Nephron (organoid): ENCODE results near the gene PIK3C2A.
"Not testable (repeated sequence)": the region's sequence is repeated elsewhere in the genome, so short reads cannot be mapped to it uniquely, and the experiment has no call there.

Experiments used
- H3K27ac Mint-ChIP-seq, 3 experiments: 2 replicates each; pipeline ENCODE4 v1.8.0; 2020; ENCODE audit warnings: mixed read lengths in 3 of 3, mild to moderate bottlenecking in 2 of 3, moderate library complexity in 1 of 3
- H3K27me3 Mint-ChIP-seq: 2 replicates; pipeline ENCODE4 v1.8.0; 2021; ENCODE audit warnings: low read depth, mild to moderate bottlenecking, moderate library complexity, mixed read lengths
- H3K36me3 Mint-ChIP-seq: 2 replicates; pipeline ENCODE4 v1.8.0; 2020; ENCODE audit warnings: low read depth, mixed read lengths
- H3K4me1 Mint-ChIP-seq: 2 replicates; pipeline ENCODE4 v1.8.0; 2020; ENCODE audit warnings: mixed read lengths
- H3K4me3 Mint-ChIP-seq, 3 experiments: 2 replicates each; pipeline ENCODE4 v1.8.0; 2020; ENCODE audit warnings: mild to moderate bottlenecking in 3 of 3, mixed read lengths in 3 of 3, moderate library complexity in 2 of 3
- H3K9me3 Mint-ChIP-seq: 2 replicates; pipeline ENCODE4 v1.8.0; 2020; ENCODE audit warnings: mixed read lengths
- TF ChIP-seq, protein P1 (sequence below), 3 experiments: fragments of 200-600 bp; sonication (generic); IDR thresholded peaks; one replicate each; pipeline ENCODE4 v1.5.0; 2021; ENCODE audit warnings: antibody characterized with exemption in 3 of 3; ENCODE audit not compliant: unreplicated experiment in 3 of 3

Gene PIK3C2A

DNA sequence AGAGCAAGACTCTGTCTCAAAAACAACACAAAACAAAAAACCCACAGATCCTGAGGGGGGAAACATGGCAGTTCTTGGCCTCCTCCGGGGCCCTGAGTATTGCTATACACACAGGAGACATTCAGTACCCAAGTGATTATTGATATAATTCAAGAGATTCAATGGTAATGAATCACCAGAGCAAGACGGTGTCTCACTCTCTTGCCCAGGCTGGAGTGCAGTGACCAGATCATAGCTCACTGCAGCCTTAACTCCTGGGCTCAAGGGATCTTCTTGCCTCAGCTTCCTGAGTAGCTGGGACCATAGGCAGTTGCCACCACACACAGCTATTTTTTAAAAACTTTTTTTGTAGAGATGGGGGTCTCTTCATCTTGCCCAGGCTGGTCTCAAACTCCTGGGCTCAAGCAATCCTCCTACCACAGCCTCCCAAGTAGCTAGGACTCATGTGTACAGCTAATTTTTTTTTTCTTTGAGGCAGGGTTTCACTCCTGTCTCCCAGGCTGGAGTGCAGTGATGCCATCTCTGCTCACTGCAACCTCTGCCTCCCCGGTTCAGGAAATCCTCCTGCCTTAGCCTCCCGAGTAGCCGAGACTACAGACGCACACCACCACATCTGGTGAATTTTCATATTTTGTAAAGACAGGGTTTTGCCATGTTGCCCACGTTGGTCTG, 21.8 kb upstream of the PIK3C2A start:
- TF ChIP-seq, protein P1, sequence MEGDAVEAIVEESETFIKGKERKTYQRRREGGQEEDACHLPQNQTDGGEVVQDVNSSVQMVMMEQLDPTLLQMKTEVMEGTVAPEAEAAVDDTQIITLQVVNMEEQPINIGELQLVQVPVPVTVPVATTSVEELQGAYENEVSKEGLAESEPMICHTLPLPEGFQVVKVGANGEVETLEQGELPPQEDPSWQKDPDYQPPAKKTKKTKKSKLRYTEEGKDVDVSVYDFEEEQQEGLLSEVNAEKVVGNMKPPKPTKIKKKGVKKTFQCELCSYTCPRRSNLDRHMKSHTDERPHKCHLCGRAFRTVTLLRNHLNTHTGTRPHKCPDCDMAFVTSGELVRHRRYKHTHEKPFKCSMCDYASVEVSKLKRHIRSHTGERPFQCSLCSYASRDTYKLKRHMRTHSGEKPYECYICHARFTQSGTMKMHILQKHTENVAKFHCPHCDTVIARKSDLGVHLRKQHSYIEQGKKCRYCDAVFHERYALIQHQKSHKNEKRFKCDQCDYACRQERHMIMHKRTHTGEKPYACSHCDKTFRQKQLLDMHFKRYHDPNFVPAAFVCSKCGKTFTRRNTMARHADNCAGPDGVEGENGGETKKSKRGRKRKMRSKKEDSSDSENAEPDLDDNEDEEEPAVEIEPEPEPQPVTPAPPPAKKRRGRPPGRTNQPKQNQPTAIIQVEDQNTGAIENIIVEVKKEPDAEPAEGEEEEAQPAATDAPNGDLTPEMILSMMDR (IDR thresholded peaks at IDR 0.05; ENCODE audit: unreplicated experiment in 3 of 3) = no peak
- peaks cover 3% of the 10 kb centered on the region for H3K27me3 Mint-ChIP-seq
- H3K36me3 Mint-ChIP-seq = peaks cover 3% of the 10 kb centered on the region
- no peaks in the 10 kb centered on the region for H3K9me3 Mint-ChIP-seq
- H3K27ac Mint-ChIP-seq = peak overlapping the region in 1 of 3 experiments; percentile 7
- no peak overlapping the region for H3K4me3 Mint-ChIP-seq
- H3K4me1 Mint-ChIP-seq = peaks cover 5% of the 10 kb centered on the region

DNA sequence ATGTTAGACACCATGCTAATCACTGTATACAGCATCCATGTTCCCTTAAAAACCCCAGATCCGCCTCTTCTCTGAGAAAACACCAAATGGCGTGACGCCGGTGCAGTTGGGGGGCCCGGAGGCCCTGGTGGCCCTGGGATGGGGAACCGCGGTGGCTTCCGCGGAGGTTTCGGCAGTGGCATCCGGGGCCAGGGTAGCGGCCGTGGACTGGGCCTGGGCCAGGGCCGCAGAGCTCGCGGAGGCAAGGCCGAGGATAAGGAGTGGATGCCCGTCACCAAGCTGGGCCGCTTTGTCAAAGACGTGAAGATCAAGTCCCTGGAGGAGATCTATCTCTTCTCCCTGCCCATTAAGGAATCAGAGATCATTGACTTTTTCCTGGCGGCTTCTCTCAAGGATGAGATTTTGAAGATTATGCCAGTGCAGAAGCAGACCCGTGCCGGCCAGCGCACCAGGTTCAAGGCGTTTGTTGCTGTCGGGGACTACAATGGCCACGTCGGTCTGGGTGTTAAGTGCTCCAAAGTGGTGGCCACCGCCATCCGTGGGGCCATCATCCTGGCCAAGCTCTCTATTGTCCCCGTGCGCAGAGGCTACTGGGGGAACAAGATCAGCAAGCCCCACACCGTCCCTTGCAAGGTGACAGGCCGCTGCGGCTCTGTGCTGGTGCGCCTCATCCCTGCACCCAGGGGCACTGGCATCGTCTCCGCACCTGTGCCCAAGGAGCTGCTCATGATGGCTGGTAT, 20.6 kb upstream of the PIK3C2A start:
- H3K27ac Mint-ChIP-seq = not testable (repeated sequence)

DNA sequence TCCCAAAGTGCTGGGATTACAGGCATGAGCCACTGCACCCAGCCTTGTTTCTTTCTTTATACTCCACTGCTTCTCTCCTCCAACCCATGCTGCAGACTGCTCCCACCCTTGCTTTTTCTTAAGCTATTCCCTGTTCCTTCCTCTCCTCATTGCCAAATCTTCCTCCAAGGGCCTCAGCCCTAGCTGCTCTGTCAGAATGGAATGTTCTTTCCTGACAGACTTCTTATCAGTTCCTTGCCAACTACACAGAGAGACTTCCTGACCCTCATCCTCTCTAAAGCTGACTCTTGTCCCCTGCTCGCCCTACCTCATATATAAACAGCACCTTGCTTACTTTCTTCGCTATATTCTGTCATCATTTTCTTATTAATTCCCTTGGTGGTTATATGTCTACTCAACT, 16.9 kb upstream of the PIK3C2A start:
- Mint-ChIP-seq H3K36me3 (peaks cover 3% of the 10 kb centered on the region), H3K27ac (no peak overlapping the region), H3K9me3 (no peaks in the 10 kb centered on the region), H3K4me3 (no peak overlapping the region), H3K4me1 (no peaks in the 10 kb centered on the region), H3K27me3 (peaks cover 1% of the 10 kb centered on the region)
- TF ChIP-seq, protein P1 (IDR thresholded peaks at IDR 0.05; ENCODE audit: unreplicated experiment in 3 of 3) = no peak

More for the DNA sequence above, 20.6 kb upstream of the PIK3C2A start:
- not testable (repeated sequence) for H3K27me3 Mint-ChIP-seq, H3K4me3 Mint-ChIP-seq, H3K9me3 Mint-ChIP-seq, H3K36me3 Mint-ChIP-seq, H3K4me1 Mint-ChIP-seq

DNA sequence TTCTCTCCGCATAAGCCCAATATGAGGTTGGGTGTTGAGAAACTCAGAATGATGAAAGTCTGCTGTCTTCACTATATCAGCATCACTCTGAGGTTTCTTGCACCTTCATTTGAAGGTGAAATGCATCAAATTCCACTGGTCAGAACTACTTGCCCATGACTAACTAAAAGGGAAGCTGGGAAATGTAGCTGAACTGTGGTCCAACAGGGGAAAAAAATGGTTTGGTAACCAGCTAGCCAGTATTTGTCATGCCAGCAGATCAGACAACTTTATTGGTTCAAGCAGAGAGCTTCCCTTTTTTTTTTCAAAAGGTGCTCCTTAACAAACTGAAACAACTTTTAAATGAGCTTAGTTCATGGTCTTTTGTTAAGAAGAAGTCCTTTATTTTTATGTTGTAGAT, 14.2 kb upstream of the PIK3C2A start:
- H3K4me1 Mint-ChIP-seq = no peaks in the 10 kb centered on the region
- TF ChIP-seq, protein P1 (IDR thresholded peaks at IDR 0.05; ENCODE audit: unreplicated experiment in 3 of 3) = no peak
- H3K4me3 Mint-ChIP-seq = no peak overlapping the region
- no peaks in the 10 kb centered on the region for H3K27me3 Mint-ChIP-seq
- H3K27ac Mint-ChIP-seq = peak overlapping the region in 1 of 3 experiments; percentile 41
- H3K36me3 Mint-ChIP-seq = peaks cover 3% of the 10 kb centered on the region
- no peaks in the 10 kb centered on the region for H3K9me3 Mint-ChIP-seq

DNA sequence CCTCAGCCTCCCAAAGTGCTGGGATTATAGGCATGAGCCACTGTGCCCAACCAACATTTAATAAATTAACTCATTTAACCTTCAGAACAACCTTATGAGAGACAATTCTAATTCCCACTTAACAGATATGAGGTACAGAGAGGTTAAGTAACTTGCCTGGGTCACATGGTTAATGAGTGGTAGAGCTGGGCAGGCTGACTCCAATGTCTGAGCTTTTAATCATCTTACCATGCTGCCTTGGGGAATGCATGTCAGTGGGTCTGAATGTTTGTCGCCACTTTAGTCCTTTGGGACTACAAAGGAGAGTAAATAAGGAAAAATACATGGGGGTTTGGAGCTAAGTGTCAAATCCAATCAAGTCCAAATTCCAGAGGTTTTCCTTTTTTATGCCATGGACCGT, 11.2 kb upstream of the PIK3C2A start:
- TF ChIP-seq, protein P1 (IDR thresholded peaks at IDR 0.05; ENCODE audit: unreplicated experiment in 3 of 3) = no peak
- Mint-ChIP-seq H3K27me3 (no peaks in the 10 kb centered on the region), H3K27ac (peak overlapping the region in 1 of 3 experiments; percentile 82), H3K4me1 (no peaks in the 10 kb centered on the region), H3K9me3 (peaks cover 7% of the 10 kb centered on the region), H3K36me3 (peaks cover 8% of the 10 kb centered on the region), H3K4me3 (no peak overlapping the region)

DNA sequence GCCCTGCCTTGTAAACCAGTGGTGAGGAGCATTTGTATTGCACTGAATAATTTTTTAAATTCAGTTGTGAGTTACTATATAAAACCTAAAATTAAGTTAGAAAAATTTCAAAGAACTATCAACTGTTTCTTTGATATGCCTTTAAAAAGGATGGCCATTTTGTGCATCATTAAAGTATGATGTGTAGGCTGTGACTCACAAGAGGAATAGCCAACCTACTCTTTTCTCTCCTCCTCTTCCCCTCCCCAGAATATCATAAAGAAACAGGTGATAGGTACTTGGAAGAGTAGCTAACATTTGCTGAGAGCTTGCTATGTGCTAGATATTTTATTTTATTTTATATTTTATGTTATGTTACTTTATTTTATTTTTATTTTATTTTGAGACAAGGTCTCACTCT, 10.6 kb upstream of the PIK3C2A start:
- Mint-ChIP-seq H3K4me3 (no peak overlapping the region), H3K9me3 (peaks cover 10% of the 10 kb centered on the region), H3K4me1 (no peaks in the 10 kb centered on the region), H3K36me3 (peaks cover 14% of the 10 kb centered on the region), H3K27ac (no peak overlapping the region), H3K27me3 (no peaks in the 10 kb centered on the region)
- TF ChIP-seq, protein P1 (IDR thresholded peaks at IDR 0.05; ENCODE audit: unreplicated experiment in 3 of 3) = no peak
